Epithelial cell of esophagus (primary cell): Measurements from ENCODE around the gene HABP2.

Source experiments
- DNase-seq: peaks from one replicate; pipeline ENCODE4 v3.0.0; 2010; ENCODE audit warnings: low read depth
- H3K4me3 ChIP-seq: 2 replicates; pipeline ENCODE4 v1.5.1; 2011; ENCODE audit warnings: mild to moderate bottlenecking, low read length, control low read depth
- CTCF ChIP-seq: IDR thresholded peaks from 2 replicates; pipeline ENCODE4 v1.5.1; 2011; ENCODE audit warnings: low read depth, mild to moderate bottlenecking, low read length, control low read depth, inconsistent platforms; ENCODE audit not compliant: insufficient read depth; ENCODE audit errors: missing control alignments

The HABP2 gene

GRCh38 chr10:113541549-113541927 is 11.3 kb upstream of the HABP2 start:
- no peak for DNase-seq
- TF ChIP-seq CTCF, result no peak
- H3K4me3 ChIP-seq, result no peak overlapping the region

- no peak for DNase-seq
- no peak for TF ChIP-seq CTCF
- H3K4me3 ChIP-seq, result no peak overlapping the region
Measured at GRCh38 chr10:113543107-113543955, 9.5 kb upstream of the HABP2 start.

- DNase-seq, result no peak
- TF ChIP-seq CTCF, result no peak
- H3K4me3 ChIP-seq, result no peak overlapping the region
Measured at GRCh38 chr10:113544392-113544791, 8.5 kb upstream of the HABP2 start.

- no peak overlapping the region for H3K4me3 ChIP-seq
- TF ChIP-seq CTCF, result no peak
- DNase-seq, result no peak
Measured at GRCh38 chr10:113547426-113547825, 5.4 kb upstream of the HABP2 start.

GRCh38 chr10:113549856-113550255 is 3.0 kb upstream of the HABP2 start:
- no peak for TF ChIP-seq CTCF
- no peak for DNase-seq
- H3K4me3 ChIP-seq, result no peak overlapping the region

GRCh38 chr10:113550365-113550764 is 2.5 kb upstream of the HABP2 start:
- TF ChIP-seq CTCF, result no peak
- no peak overlapping the region for H3K4me3 ChIP-seq
- peak; percentile 94 for DNase-seq

- no peak for TF ChIP-seq CTCF
- DNase-seq, result peak; percentile 94
- H3K4me3 ChIP-seq, result no peak overlapping the region
Measured at GRCh38 chr10:113552014-113552413, 839 bp upstream of the HABP2 start.
